RCC 7860 (cell line): ENCODE measurements around the gene KLHDC3.
"Not testable (repeated sequence)": the region's sequence is repeated elsewhere in the genome, so short reads cannot be mapped to it uniquely, and the experiment has no call there.

Experiments
- DNase-seq: peaks from one replicate; pipeline ENCODE4 v3.0.0-alpha.2; 2015; ENCODE audit warnings: low spot score
- FAIRE-seq: peaks from 2 replicates; lab custom pipeline; 2012; peaks lifted over from hg19 to GRCh38; lab: Jason Lieb, UNC

The KLHDC3 gene

GRCh38 chr6:43026365-43026764, 12.3 kb downstream of the KLHDC3 start:
- no peak for DNase-seq
- no peak for FAIRE-seq

GRCh38 chr6:43029120-43029519, 15.1 kb downstream of the KLHDC3 start:
- FAIRE-seq (no peak), DNase-seq (no peak)

GRCh38 chr6:43032326-43032725, 18.3 kb downstream of the KLHDC3 start:
- FAIRE-seq (no peak), DNase-seq (no peak)

- FAIRE-seq, result no peak
These were observed 19.6 kb downstream of the KLHDC3 start for GRCh38 chr6:43033496-43034189.

GRCh38 chr6:43034190-43034525, 20.1 kb downstream of the KLHDC3 start:
- FAIRE-seq, result no peak

More at GRCh38 chr6:43033496-43034189, 19.6 kb downstream of the KLHDC3 start:
- no peak for DNase-seq

GRCh38 chr6:43035495-43036194, 21.6 kb downstream of the KLHDC3 start:
- no peak for FAIRE-seq
- no peak for DNase-seq

More at GRCh38 chr6:43034190-43034525, 20.1 kb downstream of the KLHDC3 start:
- DNase-seq, result no peak

- DNase-seq (no peak), FAIRE-seq (no peak)
These were observed 22.7 kb downstream of the KLHDC3 start for GRCh38 chr6:43036712-43037111.

DNA sequence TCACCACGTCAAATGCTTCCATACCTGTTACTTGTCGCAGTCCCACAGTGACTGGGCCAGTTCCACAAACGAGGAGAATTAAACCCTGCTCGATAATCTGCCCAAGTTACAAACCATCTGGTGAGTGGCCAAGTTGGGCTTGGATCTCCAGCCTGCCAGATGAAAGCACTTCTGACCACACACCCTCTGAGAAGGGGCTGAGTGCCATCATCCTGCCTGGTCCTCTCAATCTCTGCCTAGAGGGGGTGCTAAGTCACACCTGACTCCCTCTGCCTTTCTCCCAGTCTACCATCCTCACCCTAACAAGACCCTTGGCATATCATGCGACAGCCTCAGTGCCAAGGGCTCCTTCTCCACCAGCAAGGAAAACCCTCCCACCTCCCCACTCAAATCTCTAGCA, 23.1 kb downstream of the KLHDC3 start:
- FAIRE-seq (no peak), DNase-seq (no peak)

DNA sequence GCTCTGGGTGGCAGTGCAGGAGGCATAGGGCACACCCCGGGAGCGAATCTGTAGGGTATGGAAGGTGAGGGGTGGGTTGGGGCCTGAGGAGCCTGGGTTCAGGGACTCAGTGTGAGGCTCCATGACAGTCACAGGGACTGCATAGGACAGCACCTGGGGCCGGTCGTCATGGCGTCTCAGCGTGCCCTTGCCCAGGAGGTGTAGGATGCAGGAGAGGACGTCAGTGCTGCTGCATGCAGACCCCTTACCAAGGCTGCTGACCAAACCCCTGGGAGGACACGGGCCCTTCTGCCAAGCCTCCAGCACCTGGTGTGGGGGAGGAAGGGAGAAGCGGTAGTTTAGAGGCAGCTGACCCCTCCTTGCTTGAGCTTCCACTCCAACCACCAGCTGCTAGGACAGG, 23.7 kb downstream of the KLHDC3 start:
- FAIRE-seq (no peak), DNase-seq (no peak)

- no peak for DNase-seq
- FAIRE-seq, result no peak
These were observed 24.7 kb downstream of the KLHDC3 start for GRCh38 chr6:43038727-43039126.

GRCh38 chr6:43040542-43041257, 26.7 kb downstream of the KLHDC3 start:
- DNase-seq, result no peak
- no peak for FAIRE-seq

DNA sequence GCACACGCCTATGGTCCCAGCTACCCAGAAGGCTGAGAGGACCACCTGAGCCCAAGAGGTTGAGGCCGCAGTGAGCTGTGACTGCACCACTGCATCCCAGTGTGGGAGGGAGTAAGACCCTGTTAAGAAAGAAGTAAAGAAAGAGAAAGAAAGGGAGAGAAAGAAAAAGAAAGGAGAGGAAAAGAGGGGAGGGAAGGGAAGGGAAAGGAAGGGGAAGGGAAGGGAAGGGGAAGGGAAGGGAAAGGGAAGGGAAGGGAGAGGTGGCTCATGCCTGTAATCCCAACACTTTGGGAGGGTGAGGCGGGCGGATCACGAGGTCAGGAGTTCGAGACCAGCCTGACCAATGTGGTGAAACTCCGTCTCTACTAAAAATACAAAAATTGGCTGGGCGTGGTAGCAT, 27.4 kb downstream of the KLHDC3 start:
- FAIRE-seq, DNase-seq: not testable (repeated sequence)

DNA sequence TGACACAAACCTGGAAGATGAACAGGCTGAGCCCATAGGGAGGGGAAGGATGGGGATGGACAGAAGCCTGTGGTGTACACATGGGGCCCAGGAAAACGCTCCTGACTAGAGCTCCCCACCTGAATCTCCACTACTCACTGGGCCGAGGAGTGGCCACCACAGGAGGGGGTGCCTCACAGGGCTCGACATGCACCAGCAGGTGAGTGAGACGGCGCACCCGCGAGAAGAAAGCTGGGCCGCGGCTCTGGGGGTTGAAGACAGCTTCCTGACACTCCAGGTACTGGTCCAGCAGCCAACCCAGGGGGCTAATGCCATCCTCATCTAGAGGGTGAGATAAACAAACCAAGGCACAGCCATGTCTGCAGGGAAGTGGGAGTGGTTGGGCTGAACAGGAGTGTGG, 29.3 kb downstream of the KLHDC3 start:
- no peak for FAIRE-seq
- no peak for DNase-seq

GRCh38 chr6:43045371-43045930, 31.4 kb downstream of the KLHDC3 start:
- FAIRE-seq, result no peak

GRCh38 chr6:43047998-43048397, 33.9 kb downstream of the KLHDC3 start:
- FAIRE-seq, result no peak

More at GRCh38 chr6:43045371-43045930, 31.4 kb downstream of the KLHDC3 start:
- DNase-seq, result no peak

DNA sequence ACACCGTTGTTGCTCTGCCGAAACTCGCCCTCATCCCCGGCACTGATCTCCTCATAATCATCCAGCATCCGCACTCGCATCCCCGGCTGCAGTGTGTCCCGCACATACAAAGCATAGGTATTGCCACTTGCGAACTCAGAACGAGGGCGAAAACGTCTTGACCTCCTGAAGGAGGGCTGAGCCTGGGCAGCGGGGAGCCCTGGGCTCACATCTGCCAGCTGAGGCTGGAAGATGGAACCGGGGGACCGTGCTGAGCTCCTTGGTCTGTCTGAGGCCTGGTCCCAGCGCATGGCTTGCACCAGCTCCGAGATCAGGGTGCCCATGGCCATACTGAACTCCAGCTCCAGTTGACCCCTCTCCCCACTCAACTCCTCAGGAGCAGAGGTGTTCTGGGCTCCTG, 36.9 kb downstream of the KLHDC3 start:
- no peak for DNase-seq
- FAIRE-seq, result no peak

More at GRCh38 chr6:43047998-43048397, 33.9 kb downstream of the KLHDC3 start:
- no peak for DNase-seq

DNA sequence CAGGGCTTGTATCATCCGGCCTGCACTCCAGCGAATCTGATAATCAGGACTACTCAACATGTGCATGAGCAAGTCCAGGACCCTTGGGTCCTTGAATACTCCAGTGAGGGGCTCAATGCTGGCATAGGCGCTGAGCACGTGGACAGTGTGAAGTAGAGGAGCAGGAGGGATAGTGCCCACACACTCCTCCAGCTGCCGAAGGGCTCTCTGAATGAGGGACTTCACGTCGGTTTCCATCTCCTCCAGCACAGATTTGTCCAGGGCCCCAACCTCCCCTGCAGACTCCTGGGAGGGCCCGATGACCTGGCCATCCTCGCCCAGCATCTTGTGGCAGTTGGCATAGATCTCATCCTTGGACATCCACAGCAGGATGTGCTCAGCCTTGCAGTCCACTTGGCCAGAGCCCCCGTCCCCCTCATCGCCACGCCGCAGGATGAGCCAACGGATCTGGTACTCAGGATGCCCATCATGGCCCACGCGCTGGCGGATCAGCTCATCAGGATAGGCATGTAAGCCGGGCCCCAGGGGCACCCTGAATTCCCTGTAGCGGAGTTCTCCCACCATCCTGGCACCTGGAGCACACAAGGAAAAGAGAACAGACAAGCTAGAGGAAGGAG, 38.3 kb downstream of the KLHDC3 start:
- FAIRE-seq, result no peak
- DNase-seq, result no peak

DNA sequence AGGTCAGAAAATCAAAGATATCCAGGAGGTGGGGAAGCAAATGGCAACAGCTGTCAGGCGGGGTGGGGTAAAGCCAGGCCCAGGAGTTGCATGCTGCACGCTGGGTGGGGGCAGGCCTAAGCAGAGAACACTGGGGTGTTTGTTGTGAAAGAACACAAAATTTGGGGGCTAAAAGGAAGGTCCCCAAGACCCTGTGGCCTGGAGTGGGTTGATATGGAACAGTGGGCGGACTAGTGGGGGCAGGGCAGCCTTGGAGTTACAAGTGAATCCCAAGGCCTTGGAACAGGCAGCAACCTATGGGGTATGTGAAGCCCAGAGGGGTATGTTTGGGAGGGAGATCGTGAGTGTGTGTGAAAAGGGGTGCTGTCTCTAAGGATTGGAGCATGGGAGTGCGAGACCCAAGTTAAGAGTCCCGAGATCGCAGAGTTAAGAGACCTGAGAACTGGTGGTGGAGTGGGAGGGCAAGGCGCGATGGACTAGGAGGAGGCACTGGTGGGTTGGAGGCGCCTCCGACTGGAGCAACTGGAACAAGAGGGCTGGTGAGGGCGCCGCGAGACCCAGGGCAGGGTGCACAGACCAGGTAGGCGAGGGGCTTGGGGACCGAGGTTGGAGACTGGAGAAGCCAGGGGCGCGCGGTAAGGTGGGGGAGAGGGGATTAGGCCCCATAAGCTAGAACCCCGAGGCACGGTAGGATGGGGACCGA, 38.9 kb downstream of the KLHDC3 start:
- DNase-seq, result no peak
- FAIRE-seq, result no peak

DNA sequence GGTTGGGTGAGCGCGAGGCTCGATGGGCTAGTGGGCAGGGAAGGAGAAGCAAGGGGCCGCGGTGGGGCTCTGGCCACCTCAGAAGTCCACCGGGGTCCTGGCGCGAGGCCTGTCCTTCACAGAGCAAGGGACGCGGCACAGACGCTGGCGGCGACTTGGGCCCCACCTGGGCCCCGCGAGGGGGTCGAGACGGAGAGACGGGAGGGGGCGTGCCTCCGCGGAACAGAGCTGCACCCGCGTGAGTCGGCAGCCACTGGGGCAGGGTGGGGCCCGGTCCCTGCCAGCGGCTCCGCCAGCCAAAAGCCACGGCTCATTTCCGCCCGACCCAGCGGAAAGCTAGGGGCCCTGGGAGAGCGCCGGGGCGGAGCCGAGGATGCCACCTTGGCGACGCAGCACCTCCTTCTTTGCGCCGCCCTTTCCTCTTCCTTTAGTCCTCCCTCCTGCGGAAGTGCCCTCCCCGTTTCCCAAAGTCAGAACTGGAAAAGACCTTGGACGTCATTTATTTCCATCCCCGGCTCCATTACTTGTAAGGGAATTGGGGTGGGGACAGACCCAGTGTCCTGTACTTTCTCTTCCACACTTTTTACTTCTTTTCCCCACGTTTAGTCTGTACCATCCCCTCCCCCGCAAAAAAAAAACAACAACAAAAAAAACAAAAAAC, 39.6 kb downstream of the KLHDC3 start, which contains the start of gene CUL7:
Gene CUL7, minus strand, starts transcription at position 307 of the 661 bp plus-strand sequence. CDS start 1,063 bp downstream, outside the sequence.
- DNase-seq, result peak; percentile 83
- FAIRE-seq, result peak; percentile 66
